ENCODE data around the gene GALNTL6. TPM values are rescaled to one million over a fixed set of nuclear protein-coding genes. Genes with fewer than 3 reads are reported as not detected.
"Not testable (repeated sequence)": the region's sequence is repeated elsewhere in the genome, so short reads cannot be mapped to it uniquely, and the experiment has no call there.

Gene GALNTL6
- total RNA-seq, 1 donor from 2014 or later, result not detected

- DNase-seq (ENCODE audit: low read depth in 2 of 2), result no peak
Observed at GRCh38 chr4:172938072-172938829, 1125.0 kb downstream of the GALNTL6 start.

- DNase-seq (ENCODE audit: low read depth in 2 of 2), result no peak
Observed at GRCh38 chr4:172938870-172939269, 1125.7 kb downstream of the GALNTL6 start.

- DNase-seq (ENCODE audit: low read depth in 2 of 2), result no peak
Observed at GRCh38 chr4:172942840-172943239, 1129.6 kb downstream of the GALNTL6 start.

GRCh38 chr4:172945611-172946010 is 1132.4 kb downstream of the GALNTL6 start:
- DNase-seq (ENCODE audit: low read depth in 2 of 2), result no peak

GRCh38 chr4:172946503-172946902 is 1133.3 kb downstream of the GALNTL6 start:
- no peak for DNase-seq (ENCODE audit: low read depth in 2 of 2)

GRCh38 chr4:172947594-172947993 is 1134.4 kb downstream of the GALNTL6 start:
- DNase-seq (ENCODE audit: low read depth in 2 of 2), result no peak

- no peak for DNase-seq (ENCODE audit: low read depth in 2 of 2)
Observed at GRCh38 chr4:172950990-172951389, 1137.8 kb downstream of the GALNTL6 start.

GRCh38 chr4:172951679-172952451 is 1138.7 kb downstream of the GALNTL6 start:
- DNase-seq (ENCODE audit: low read depth in 2 of 2), result no peak

GRCh38 chr4:172953896-172954568 is 1140.8 kb downstream of the GALNTL6 start:
- no peak for DNase-seq (ENCODE audit: low read depth in 2 of 2)

- DNase-seq (ENCODE audit: low read depth in 2 of 2), result not testable (repeated sequence)
Observed at GRCh38 chr4:172956340-172956739, 1143.1 kb downstream of the GALNTL6 start.

GRCh38 chr4:172957216-172957615 is 1144.0 kb downstream of the GALNTL6 start:
- no peak for DNase-seq (ENCODE audit: low read depth in 2 of 2)

GRCh38 chr4:172962564-172963353 is 1149.6 kb downstream of the GALNTL6 start:
- DNase-seq (ENCODE audit: low read depth in 2 of 2), result peak; percentile 10 to 48

GRCh38 chr4:172963498-172964294 is 1150.5 kb downstream of the GALNTL6 start:
- no peak for DNase-seq (ENCODE audit: low read depth in 2 of 2)

GRCh38 chr4:172970189-172970588 is 1157.0 kb downstream of the GALNTL6 start:
- not testable (repeated sequence) for DNase-seq (ENCODE audit: low read depth in 2 of 2)

- no peak for DNase-seq (ENCODE audit: low read depth in 2 of 2)
Observed at GRCh38 chr4:172974586-172974985, 1161.4 kb downstream of the GALNTL6 start.

GRCh38 chr4:172975651-172976229 is 1162.5 kb downstream of the GALNTL6 start:
- no peak for DNase-seq (ENCODE audit: low read depth in 2 of 2)

GRCh38 chr4:172977491-172978041 is 1164.4 kb downstream of the GALNTL6 start:
- DNase-seq (ENCODE audit: low read depth in 2 of 2), result not testable (repeated sequence)

- no peak for DNase-seq (ENCODE audit: low read depth in 2 of 2)
Observed at GRCh38 chr4:172978848-172979247, 1165.6 kb downstream of the GALNTL6 start.

- no peak for DNase-seq (ENCODE audit: low read depth in 2 of 2)
Observed at GRCh38 chr4:172979332-172979731, 1166.1 kb downstream of the GALNTL6 start.

- DNase-seq (ENCODE audit: low read depth in 2 of 2), result no peak
Observed at GRCh38 chr4:172980219-172980618, 1167.0 kb downstream of the GALNTL6 start.
